HCEC 1CT (cell line): ENCODE results near the gene DIAPH3.
A peak's percentile ranks its signal among the peaks of the same experiment; 100 is the strongest.

Source experiments
- DNase-seq: peaks from one replicate; pipeline ENCODE4 v3.0.0-alpha.2; 2017

The DIAPH3 gene

GRCh38 chr13:59861676-59862075 lies 302.1 kb downstream of the DIAPH3 start:
- DNase-seq: no peak

GRCh38 chr13:59856281-59856810 lies 307.4 kb downstream of the DIAPH3 start:
- peak; percentile 56 for DNase-seq

GRCh38 chr13:59846845-59847620 lies 316.7 kb downstream of the DIAPH3 start:
- no peak for DNase-seq

GRCh38 chr13:59843040-59843439 lies 320.7 kb downstream of the DIAPH3 start:
- DNase-seq: no peak

GRCh38 chr13:59842507-59842906 lies 321.2 kb downstream of the DIAPH3 start:
- no peak for DNase-seq

- DNase-seq: no peak
These were observed 324.5 kb downstream of the DIAPH3 start for GRCh38 chr13:59839186-59839585.

- DNase-seq: no peak
These were observed 326.6 kb downstream of the DIAPH3 start for GRCh38 chr13:59837101-59837500.

GRCh38 chr13:59835569-59835968 lies 328.2 kb downstream of the DIAPH3 start:
- DNase-seq: peak; percentile 3

- peak; percentile 74 for DNase-seq
These were observed 328.9 kb downstream of the DIAPH3 start for GRCh38 chr13:59834801-59835200.

GRCh38 chr13:59829690-59830089 lies 334.0 kb downstream of the DIAPH3 start:
- DNase-seq: no peak

- peak; percentile 92 for DNase-seq
These were observed 340.2 kb downstream of the DIAPH3 start for GRCh38 chr13:59823486-59823885.

- no peak for DNase-seq
These were observed 354.2 kb downstream of the DIAPH3 start for GRCh38 chr13:59809564-59809963.

GRCh38 chr13:59806801-59807200 lies 356.9 kb downstream of the DIAPH3 start:
- DNase-seq: no peak

GRCh38 chr13:59801107-59801880 lies 362.4 kb downstream of the DIAPH3 start:
- no peak for DNase-seq

GRCh38 chr13:59793107-59793506 lies 370.6 kb downstream of the DIAPH3 start:
- no peak for DNase-seq

GRCh38 chr13:59790626-59791025 lies 373.1 kb downstream of the DIAPH3 start:
- no peak for DNase-seq

GRCh38 chr13:59789558-59789957 lies 374.2 kb downstream of the DIAPH3 start:
- DNase-seq: no peak

- DNase-seq: no peak
These were observed 376.0 kb downstream of the DIAPH3 start for GRCh38 chr13:59787679-59788078.

- DNase-seq: no peak
These were observed 381.0 kb downstream of the DIAPH3 start for GRCh38 chr13:59782696-59783095.

GRCh38 chr13:59780058-59780457 lies 383.7 kb downstream of the DIAPH3 start:
- DNase-seq: peak; percentile 55

GRCh38 chr13:59776924-59777690 lies 386.6 kb downstream of the DIAPH3 start:
- DNase-seq: peak; percentile 93

- peak; percentile 67 for DNase-seq
These were observed 389.2 kb downstream of the DIAPH3 start for GRCh38 chr13:59774491-59774971.

GRCh38 chr13:59771272-59771671 lies 392.5 kb downstream of the DIAPH3 start:
- peak; percentile 30 for DNase-seq
